Bronchial epithelial cell (primary cell): ENCODE data around the gene ADAM15. TPM values are rescaled to one million over a fixed set of nuclear protein-coding genes. Genes with fewer than 3 reads are reported as not detected.
A peak's percentile ranks its signal among the peaks of the same experiment; 100 is the strongest.

Source experiments
- DNase-seq: peaks from one replicate; pipeline ENCODE4 v3.0.0-alpha.2; 2010; ENCODE audit warnings: low read depth
- FAIRE-seq: peaks from 2 replicates; lab custom pipeline; 2011; peaks lifted over from hg19 to GRCh38; lab: Jason Lieb, UNC
- H3K27me3 ChIP-seq: 2 replicates; pipeline ENCODE4 v1.5.1; 2011; ENCODE audit warnings: low read length; ENCODE audit not compliant: control insufficient read depth, insufficient read depth
- H3K36me3 ChIP-seq: 2 replicates; pipeline ENCODE4 v1.5.1; 2011; ENCODE audit warnings: low read length; ENCODE audit not compliant: control insufficient read depth, insufficient read depth
- H3K4me3 ChIP-seq: 2 replicates; pipeline ENCODE4 v1.5.1; 2011; ENCODE audit warnings: mild to moderate bottlenecking, low read depth, low read length, control low read depth
- total RNA-seq: library from RNA; depleted of rRNA; stranded (reverse); fragments of >200 nt; gene quantifications from 2 replicates; pipeline ENCODE4 v1.2.1, GENCODE V29; 2014
- TF ChIP-seq, protein P1 (sequence below): IDR thresholded peaks from 2 replicates; pipeline ENCODE4 v1.5.1; 2011; ENCODE audit warnings: mild to moderate bottlenecking, moderate library complexity, low read length, control low read depth, inconsistent platforms; ENCODE audit not compliant: insufficient read depth, severe bottlenecking

The ADAM15 gene
- total RNA-seq, 1 donor from 2014 or later, result 181 TPM

DNA sequence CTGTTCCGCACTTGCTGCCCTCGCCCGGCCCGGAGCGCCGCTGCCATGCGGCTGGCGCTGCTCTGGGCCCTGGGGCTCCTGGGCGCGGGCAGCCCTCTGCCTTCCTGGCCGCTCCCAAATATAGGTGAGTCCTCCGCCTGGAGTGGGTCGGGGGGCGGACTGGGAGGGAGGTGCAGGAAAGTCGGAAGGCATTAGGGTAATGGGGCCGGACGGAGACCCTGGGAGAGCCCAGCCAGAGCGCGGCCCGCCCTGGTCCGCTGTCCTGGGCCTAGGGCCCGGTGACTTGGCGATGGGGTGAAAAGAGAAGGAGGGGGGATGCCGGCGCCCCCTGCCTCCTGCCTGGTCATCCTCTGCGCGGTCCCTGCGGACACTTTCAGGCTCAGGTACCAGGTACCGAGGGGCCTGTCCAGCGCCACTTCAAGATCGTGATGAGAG lies 243 bp downstream of the ADAM15 start:
- TF ChIP-seq, protein P1, sequence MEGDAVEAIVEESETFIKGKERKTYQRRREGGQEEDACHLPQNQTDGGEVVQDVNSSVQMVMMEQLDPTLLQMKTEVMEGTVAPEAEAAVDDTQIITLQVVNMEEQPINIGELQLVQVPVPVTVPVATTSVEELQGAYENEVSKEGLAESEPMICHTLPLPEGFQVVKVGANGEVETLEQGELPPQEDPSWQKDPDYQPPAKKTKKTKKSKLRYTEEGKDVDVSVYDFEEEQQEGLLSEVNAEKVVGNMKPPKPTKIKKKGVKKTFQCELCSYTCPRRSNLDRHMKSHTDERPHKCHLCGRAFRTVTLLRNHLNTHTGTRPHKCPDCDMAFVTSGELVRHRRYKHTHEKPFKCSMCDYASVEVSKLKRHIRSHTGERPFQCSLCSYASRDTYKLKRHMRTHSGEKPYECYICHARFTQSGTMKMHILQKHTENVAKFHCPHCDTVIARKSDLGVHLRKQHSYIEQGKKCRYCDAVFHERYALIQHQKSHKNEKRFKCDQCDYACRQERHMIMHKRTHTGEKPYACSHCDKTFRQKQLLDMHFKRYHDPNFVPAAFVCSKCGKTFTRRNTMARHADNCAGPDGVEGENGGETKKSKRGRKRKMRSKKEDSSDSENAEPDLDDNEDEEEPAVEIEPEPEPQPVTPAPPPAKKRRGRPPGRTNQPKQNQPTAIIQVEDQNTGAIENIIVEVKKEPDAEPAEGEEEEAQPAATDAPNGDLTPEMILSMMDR, result peak; percentile 6
- FAIRE-seq (no peak), DNase-seq (no peak)
- Histone ChIP-seq H3K36me3 (peaks cover 25% of the 10 kb centered on the region), H3K27me3 (no peaks in the 10 kb centered on the region), H3K4me3 (peak overlapping the region; percentile 88)

DNA sequence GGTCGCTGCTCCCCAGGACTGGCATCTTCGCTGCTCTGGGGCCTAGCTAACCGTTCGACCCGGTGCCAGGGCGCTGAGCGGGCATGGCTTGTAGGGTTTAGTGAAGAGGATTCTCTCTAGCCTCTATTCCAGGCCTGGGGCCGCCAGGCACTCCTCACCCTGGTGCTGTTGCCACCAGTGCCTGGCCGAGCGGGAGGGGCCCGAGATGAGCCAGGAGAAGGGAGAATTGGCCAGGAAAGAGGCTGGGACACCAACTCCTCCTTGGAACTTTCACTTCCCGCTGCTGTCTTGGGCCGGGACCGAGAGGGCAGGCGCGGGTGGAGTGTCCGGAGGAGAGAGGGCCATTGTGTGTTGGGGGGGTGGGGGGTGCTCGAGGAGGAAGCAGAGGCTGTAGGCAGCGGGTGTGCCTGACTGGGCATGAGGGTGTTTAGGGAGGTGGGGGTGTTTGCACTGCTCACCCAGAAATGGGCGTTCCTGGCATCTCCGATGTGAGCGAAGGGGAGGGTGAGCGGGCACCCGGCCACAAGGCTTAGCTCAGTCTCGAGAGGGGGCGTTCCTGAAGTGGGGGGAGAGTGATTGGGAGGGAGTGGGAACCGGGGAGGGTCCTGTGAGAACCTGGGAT lies 772 bp downstream of the ADAM15 start:
- Histone ChIP-seq H3K36me3 (peaks cover 30% of the 10 kb centered on the region), H3K4me3 (peak overlapping the region; percentile 88), H3K27me3 (no peaks in the 10 kb centered on the region)
- DNase-seq (peak; percentile 48), FAIRE-seq (no peak)
- TF ChIP-seq, protein P1, result no peak

DNA sequence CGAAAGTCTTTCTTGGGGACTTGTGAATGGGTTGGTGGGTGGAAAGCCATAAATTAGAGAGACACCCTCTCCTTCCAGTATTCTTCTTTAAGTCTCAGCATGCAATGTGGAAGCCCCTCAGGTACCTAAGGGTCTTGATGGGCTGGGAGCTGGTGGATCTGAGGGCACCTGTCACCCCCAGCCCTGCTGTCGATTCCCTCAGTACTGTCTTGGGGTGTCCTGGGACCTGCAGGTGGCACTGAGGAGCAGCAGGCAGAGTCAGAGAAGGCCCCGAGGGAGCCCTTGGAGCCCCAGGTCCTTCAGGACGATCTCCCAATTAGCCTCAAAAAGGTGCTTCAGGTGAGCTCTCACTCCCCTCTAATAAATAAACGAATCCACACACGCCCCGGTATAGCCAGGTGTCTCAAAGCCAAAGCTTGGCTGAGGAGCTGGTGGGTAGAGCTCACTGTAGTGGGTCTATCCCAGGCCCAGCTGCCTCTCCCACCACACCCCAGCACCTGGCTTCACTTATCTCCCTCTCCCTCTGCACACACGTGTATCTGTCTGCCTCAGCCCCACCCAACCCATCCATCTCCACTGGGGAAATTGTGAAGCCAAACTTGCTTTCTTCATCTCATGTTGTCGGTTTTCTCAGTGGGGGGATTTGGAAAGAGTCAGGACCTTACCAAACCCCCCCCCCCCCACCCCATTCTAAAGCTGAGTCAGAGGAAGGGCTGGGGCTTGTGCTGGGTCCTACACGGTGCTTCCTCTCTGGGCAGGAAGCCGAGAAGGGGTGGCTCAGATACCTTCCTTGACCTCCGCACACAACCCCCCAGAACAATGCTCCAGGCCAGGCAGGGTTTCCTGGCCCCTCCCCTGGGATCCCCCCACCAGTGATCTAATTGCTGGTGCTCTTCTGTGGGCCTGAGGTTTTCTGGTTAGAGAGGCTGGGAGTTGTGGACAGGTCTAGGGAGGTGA lies 1.6 kb downstream of the ADAM15 start:
- TF ChIP-seq, protein P1, result peak; percentile 72
- DNase-seq (peak; percentile 42), FAIRE-seq (no peak)
- H3K4me3 ChIP-seq, result peak overlapping the region; percentile 88
- no peaks in the 10 kb centered on the region for H3K27me3 ChIP-seq
- peaks cover 38% of the 10 kb centered on the region for H3K36me3 ChIP-seq

DNA sequence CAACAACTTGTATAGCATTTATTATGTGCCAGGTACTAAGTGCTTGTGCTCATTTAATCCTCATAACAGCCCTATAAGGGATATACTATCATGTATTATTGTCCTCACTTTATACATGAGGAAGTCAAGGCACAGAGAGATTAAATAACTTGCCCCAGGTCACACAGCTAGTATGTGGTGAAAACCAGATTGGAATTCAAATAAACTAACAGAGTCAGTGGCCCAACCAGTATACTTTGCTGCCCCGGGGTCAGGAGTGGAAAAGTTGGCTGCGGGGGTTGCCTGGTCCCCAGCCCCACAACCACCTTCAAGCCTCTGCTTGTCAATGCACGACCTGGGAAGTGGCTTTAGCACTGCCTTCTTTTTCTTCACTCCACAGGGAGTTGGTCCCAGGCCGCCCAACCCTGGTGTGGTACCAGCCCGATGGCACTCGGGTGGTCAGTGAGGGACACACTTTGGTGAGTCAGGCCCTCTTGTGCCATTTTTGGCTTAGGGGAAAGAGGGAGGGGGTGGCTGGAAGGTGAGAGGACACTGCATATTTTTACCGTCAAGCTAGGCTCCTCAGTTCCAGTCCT lies 2.5 kb downstream of the ADAM15 start:
- TF ChIP-seq, protein P1, result no peak
- Histone ChIP-seq H3K27me3 (no peaks in the 10 kb centered on the region), H3K4me3 (no peak overlapping the region), H3K36me3 (peaks cover 47% of the 10 kb centered on the region)
- DNase-seq (no peak), FAIRE-seq (no peak)

DNA sequence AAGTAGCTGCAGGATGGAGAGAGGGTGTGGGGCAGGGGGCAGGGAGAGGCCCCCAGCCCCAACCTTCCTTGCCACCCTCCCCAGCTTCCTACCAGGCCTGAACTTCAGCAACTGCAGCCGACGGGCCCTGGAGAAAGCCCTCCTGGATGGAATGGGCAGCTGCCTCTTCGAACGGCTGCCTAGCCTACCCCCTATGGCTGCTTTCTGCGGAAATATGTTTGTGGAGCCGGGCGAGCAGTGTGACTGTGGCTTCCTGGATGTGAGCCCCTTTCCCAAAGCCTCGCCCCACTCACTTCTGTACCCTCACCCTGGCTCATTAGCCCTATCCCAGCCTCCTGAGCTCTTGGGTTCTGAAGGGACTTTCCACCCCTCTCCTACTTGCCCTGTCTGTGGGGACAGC lies 6.0 kb downstream of the ADAM15 start:
- H3K36me3 ChIP-seq, result peaks cover 61% of the 10 kb centered on the region
- no peak for DNase-seq
- TF ChIP-seq, protein P1, result no peak
- H3K4me3 ChIP-seq, result no peak overlapping the region
- H3K27me3 ChIP-seq, result no peaks in the 10 kb centered on the region
- no peak for FAIRE-seq
